Measurements from ENCODE around the gene MAST1. TPM values are rescaled to one million over a fixed set of nuclear protein-coding genes. Genes with fewer than 3 reads are reported as not detected.

The MAST1 gene
- total RNA-seq, 1 donor from 2014 or later = not detected

DNA sequence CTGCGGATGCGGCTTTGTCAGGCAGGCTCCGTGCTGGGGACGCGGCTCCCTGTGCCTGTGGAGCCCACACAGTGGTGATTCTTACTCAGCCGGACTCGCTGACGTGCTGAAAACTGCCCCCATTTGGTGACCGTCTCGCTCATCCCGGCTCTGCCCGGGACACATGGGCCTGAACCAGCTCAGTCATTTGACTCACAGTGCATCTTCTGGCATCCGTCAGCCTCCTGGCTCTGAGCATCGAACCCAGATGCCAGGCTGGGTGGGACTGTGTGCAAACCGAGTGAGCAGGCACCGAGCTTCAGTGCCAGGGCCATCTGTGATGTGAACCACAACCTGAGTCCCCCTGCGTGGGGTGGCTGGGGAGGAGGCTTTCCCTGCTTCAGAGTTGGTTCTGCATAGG is 58.1 kb downstream of the MAST1 start:
- TF ChIP-seq, protein P1, sequence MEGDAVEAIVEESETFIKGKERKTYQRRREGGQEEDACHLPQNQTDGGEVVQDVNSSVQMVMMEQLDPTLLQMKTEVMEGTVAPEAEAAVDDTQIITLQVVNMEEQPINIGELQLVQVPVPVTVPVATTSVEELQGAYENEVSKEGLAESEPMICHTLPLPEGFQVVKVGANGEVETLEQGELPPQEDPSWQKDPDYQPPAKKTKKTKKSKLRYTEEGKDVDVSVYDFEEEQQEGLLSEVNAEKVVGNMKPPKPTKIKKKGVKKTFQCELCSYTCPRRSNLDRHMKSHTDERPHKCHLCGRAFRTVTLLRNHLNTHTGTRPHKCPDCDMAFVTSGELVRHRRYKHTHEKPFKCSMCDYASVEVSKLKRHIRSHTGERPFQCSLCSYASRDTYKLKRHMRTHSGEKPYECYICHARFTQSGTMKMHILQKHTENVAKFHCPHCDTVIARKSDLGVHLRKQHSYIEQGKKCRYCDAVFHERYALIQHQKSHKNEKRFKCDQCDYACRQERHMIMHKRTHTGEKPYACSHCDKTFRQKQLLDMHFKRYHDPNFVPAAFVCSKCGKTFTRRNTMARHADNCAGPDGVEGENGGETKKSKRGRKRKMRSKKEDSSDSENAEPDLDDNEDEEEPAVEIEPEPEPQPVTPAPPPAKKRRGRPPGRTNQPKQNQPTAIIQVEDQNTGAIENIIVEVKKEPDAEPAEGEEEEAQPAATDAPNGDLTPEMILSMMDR (IDR thresholded peaks at IDR 0.05; ENCODE audit: borderline replicate concordance) = no peak
- intact Hi-C loops (cut with micrococcal nuclease) = no loop called here
- no peak for DNase-seq
- no peaks in the 10 kb centered on the region for H3K27me3 ChIP-seq (ENCODE audit: low read depth)
- no peaks in the 10 kb centered on the region for H3K9me3 ChIP-seq (replicated peaks)
- peaks cover 12% of the 10 kb centered on the region for H3K4me1 ChIP-seq
- peaks cover 70% of the 10 kb centered on the region for H3K36me3 ChIP-seq
- no peak overlapping the region for H3K4me3 ChIP-seq
- H3K27ac ChIP-seq (replicated peaks) = no peak overlapping the region

GRCh38 chr19:12899891-12900518 is 61.7 kb downstream of the MAST1 start:
- Histone ChIP-seq H3K27me3 (ENCODE audit: low read depth) (no peaks in the 10 kb centered on the region), H3K36me3 (peaks cover 49% of the 10 kb centered on the region), H3K27ac (replicated peaks) (no peak overlapping the region), H3K4me3 (no peak overlapping the region), H3K4me1 (no peaks in the 10 kb centered on the region), H3K9me3 (replicated peaks) (no peaks in the 10 kb centered on the region)
- no peak for DNase-seq
- intact Hi-C loops (cut with micrococcal nuclease) = no loop called here
- TF ChIP-seq, protein P1 (IDR thresholded peaks at IDR 0.05; ENCODE audit: borderline replicate concordance) = no peak

DNA sequence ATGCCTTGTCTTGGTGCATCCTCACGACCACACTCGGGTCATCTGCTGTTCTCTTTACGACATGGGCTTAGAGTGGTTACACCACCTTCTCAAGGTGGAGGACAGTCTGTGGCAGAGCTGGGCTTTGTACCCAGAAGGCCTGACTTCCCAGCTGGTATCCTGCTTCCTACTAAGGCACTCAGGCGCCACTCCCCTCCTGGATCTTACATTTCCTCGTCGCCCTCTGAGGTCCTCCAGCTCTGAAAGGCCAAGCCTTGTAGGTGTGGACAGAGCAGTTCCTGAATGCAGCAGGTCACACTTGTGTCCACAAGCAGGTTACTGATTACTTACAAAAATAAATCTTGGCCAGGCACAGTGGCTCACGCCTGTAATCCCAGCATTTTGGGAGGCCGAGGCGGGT is 68.9 kb downstream of the MAST1 start:
- no peaks in the 10 kb centered on the region for H3K36me3 ChIP-seq
- peaks cover 1% of the 10 kb centered on the region for H3K4me1 ChIP-seq
- DNase-seq = no peak
- H3K27me3 ChIP-seq (ENCODE audit: low read depth) = no peaks in the 10 kb centered on the region
- H3K9me3 ChIP-seq (replicated peaks) = no peaks in the 10 kb centered on the region
- TF ChIP-seq, protein P1 (IDR thresholded peaks at IDR 0.05; ENCODE audit: borderline replicate concordance) = no peak
- no peak overlapping the region for H3K4me3 ChIP-seq
- H3K27ac ChIP-seq (replicated peaks) = no peak overlapping the region
- intact Hi-C loops (cut with micrococcal nuclease) = no loop called here

- Histone ChIP-seq H3K36me3 (no peaks in the 10 kb centered on the region), H3K4me1 (peaks cover 22% of the 10 kb centered on the region), H3K27ac (replicated peaks) (peak overlapping the region; percentile 77), H3K9me3 (replicated peaks) (no peaks in the 10 kb centered on the region), H3K27me3 (ENCODE audit: low read depth) (no peaks in the 10 kb centered on the region), H3K4me3 (peak overlapping the region; percentile 52)
- intact Hi-C loops (cut with micrococcal nuclease) = no loop called here
- no peak for DNase-seq
- TF ChIP-seq, protein P1 (IDR thresholded peaks at IDR 0.05; ENCODE audit: borderline replicate concordance) = no peak
These were observed 74.3 kb downstream of the MAST1 start for GRCh38 chr19:12912571-12912970.

GRCh38 chr19:12913011-12913561 is 74.8 kb downstream of the MAST1 start:
- TF ChIP-seq, protein P1 (IDR thresholded peaks at IDR 0.05; ENCODE audit: borderline replicate concordance) = no peak
- Histone ChIP-seq H3K36me3 (no peaks in the 10 kb centered on the region), H3K4me3 (peak overlapping the region; percentile 52), H3K27me3 (ENCODE audit: low read depth) (no peaks in the 10 kb centered on the region), H3K27ac (replicated peaks) (peak overlapping the region; percentile 77), H3K4me1 (peaks cover 22% of the 10 kb centered on the region), H3K9me3 (replicated peaks) (no peaks in the 10 kb centered on the region)
- intact Hi-C loops (cut with micrococcal nuclease) = no loop called here
- DNase-seq = peak; percentile 77

Data from left ventricle myocardium inferior (tissue), 1 donor.